Measurements from ENCODE around the gene TLX2. TPM values are rescaled to one million over a fixed set of nuclear protein-coding genes. Genes with fewer than 3 reads are reported as not detected.

TLX2 gene
- total RNA-seq, 2 donors from 2014 or later = 0.56 TPM; not detected in 1

- DNase-seq = no peak
- intact Hi-C loops (cut with DNase I, micrococcal nuclease) = no loop called here
- no peak for ATAC-seq
These were observed 48.0 kb downstream of the TLX2 start for GRCh38 chr2:74562126-74562775.

DNA sequence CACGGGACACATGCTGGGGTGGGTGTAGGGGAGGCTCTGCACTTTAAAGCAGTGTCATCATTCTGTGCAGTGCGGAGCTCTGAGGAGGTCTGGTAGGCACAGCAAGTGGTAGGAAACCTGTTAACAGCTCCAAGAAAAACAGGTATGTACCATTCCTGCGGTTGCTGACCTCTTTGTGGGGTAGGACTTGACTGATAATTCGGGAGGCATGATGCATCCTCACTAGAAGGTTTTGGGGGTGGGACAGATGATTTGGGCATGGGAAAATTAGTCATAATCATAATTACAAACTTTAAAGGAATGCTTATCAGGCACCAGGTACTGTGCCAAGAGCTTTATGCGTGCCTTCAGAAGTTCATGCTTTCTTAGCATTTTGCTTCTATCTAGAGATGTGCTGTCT, 50.0 kb downstream of the TLX2 start:
- ATAC-seq (no peak), DNase-seq (no peak)
- intact Hi-C loops (cut with DNase I, micrococcal nuclease) = no loop called here

DNA sequence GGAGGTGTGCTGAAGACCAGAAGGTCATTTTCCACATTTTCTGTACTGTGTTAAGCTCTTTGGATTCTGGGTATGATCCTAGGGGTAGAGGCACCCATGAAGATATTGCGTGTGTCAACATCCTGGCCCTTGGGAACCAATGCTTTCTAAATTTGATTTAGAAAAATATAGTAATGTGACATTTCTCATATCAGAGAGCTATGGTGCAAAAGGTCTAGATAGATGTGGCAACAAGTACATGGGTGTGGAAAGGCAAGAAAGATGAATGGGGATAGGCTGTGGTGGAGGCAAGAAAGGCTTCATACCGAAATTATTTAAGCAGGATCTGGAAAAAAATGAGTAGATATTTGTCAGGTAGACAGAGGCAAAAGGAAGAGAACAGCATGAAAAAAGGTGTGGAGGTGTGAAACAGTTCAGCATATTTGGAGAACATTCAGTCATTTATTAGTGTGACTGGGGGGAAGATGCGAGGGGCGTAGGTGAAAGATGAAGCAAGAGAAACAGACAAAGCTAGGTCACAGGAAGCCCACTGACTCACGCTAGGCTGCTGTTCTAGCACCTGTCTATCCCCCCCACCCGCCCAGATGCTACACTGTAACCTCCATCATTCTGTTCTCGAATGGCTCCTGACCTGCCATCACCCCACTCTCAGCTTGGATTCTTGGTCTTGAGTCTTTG, 52.0 kb downstream of the TLX2 start:
- DNase-seq (no peak), ATAC-seq (no peak)
- intact Hi-C loops (cut with DNase I, micrococcal nuclease) = no loop called here

DNA sequence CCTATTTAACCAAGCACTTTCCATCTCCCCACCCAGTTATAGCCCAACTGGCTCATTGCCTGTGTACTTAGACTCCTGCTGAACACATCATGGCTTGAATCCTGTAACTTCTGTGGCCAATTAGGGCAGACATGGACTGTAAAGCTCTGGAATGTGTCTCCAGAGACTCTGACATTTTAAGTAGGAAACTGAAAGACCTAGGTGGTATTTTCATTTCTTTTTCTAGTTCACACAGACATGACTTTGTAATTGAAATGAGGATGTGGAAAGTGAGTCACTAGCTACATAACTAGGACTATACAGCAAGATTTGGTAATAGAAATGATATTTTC, 52.5 kb downstream of the TLX2 start:
- ATAC-seq = peak; percentile 45

More for the DNA sequence above, 52.5 kb downstream of the TLX2 start:
- no peak for DNase-seq
- intact Hi-C loops (cut with DNase I, micrococcal nuclease) = no loop called here

Other genes with a start within 250 kb of the TLX2 start
- 1 to 10 TPM; 1.4 to 2.2 TPM for gene SLC4A5, start 171.0 kb upstream of the TLX2 start, total RNA-seq
- 100 to 1,000 TPM in 1 of 2 donors, 10 to 100 TPM in 1; 94.6 to 114 TPM for gene DCTN1, start 134.1 kb upstream of the TLX2 start, total RNA-seq
- gene C2orf81, start 92.8 kb upstream of the TLX2 start, total RNA-seq = 1 to 10 TPM in 1 of 2 donors, under 1 TPM in 1; 0.49 to 1.7 TPM
- 1 to 10 TPM; 2.8 to 5.4 TPM for gene WDR54, start 92.7 kb upstream of the TLX2 start, total RNA-seq
- 10 to 100 TPM; 47.6 to 51.9 TPM for gene RTKN, start 72.5 kb upstream of the TLX2 start, total RNA-seq
- 10 to 100 TPM; 26.6 to 27.7 TPM for gene INO80B, start 59.4 kb upstream of the TLX2 start, total RNA-seq
- 10 to 100 TPM; 48.4 to 56.6 TPM for gene WBP1, start 56.0 kb upstream of the TLX2 start, total RNA-seq
- 10 to 100 TPM; 51.4 to 59.6 TPM for gene MOGS, start 49.1 kb upstream of the TLX2 start, total RNA-seq
- gene MRPL53, start 41.8 kb upstream of the TLX2 start, total RNA-seq = 10 to 100 TPM; 63.6 to 65.0 TPM
- 10 to 100 TPM; 22.4 to 23.9 TPM for gene CCDC142, start 31.5 kb upstream of the TLX2 start, total RNA-seq
- gene TTC31, start 31.4 kb upstream of the TLX2 start, total RNA-seq = 10 to 100 TPM; 23.6 to 29.7 TPM
- gene LBX2, start 14.8 kb upstream of the TLX2 start, total RNA-seq = 1 to 10 TPM; 1.2 to 1.7 TPM
- gene PCGF1, start 6.8 kb upstream of the TLX2 start, total RNA-seq = 10 to 100 TPM; 18.4 to 20.2 TPM
- 10 to 100 TPM; 34.3 to 44.0 TPM for gene DQX1, start 11.8 kb downstream of the TLX2 start, total RNA-seq
- 100 to 1,000 TPM; 124 to 133 TPM for gene AUP1, start 15.3 kb downstream of the TLX2 start, total RNA-seq
- 10 to 100 TPM; 22.3 to 23.0 TPM for gene HTRA2, start 15.5 kb downstream of the TLX2 start, total RNA-seq
- gene LOXL3, start 39.5 kb downstream of the TLX2 start, total RNA-seq = 1 to 10 TPM; 1.5 to 3.4 TPM
- 10 to 100 TPM; 16.1 to 21.4 TPM for gene DOK1, start 40.3 kb downstream of the TLX2 start, total RNA-seq
- gene M1AP, start 133.9 kb downstream of the TLX2 start, total RNA-seq = under 1 TPM in 1 of 2 donors, not detected in 1; 0.56 TPM
- gene SEMA4F, start 139.8 kb downstream of the TLX2 start, total RNA-seq = 1 to 10 TPM; 3.5 to 3.8 TPM